ENCODE results near the gene ARHGEF28.

DNA sequence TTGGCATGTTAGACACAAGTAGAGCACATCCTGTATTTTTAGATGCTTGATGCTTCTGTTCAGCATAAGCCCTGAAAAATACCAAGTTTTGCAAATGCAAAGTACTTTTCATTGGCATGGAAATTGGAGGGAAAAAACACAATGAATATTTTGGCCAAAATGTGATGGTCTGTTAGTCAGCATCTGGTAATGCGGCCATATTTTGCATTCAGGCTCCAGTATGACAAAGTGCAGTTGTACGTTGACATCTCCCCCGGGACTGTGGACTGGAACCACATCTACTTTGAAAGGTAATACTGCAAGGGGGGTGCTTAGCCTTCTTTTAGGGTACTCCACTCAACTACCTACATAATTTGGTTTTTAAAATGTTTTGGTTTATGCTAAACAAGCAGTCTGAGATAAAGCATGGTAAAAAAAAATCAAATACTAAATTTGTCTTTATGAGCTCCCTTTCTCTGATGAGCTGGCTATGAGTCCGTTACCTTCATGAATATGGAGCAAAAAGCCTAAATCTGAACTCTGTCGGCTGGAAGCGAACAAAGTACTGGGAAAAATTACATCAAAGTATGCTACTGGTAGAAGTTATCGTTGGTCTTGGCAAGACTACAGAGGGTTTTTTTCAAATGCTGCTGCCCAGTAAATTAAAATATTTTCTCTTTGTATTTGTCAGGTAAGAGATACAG is 297.0 kb downstream of the ARHGEF28 start:
- no peak for TF ChIP-seq CTCF (IDR thresholded peaks at IDR 0.05; ENCODE audit: insufficient read depth, low read length)
- TF ChIP-seq POLR2AphosphoS5 (IDR thresholded peaks at IDR 0.05; ENCODE audit: low read depth): no peak

All from HL-60 (cell line).